Middle frontal gyrus (tissue), 1 donor: ENCODE results near the gene ATG9B.
A peak's percentile ranks its signal among the peaks of the same experiment; 100 is the strongest.
"Not testable (repeated sequence)": the region's sequence is repeated elsewhere in the genome, so short reads cannot be mapped to it uniquely, and the experiment has no call there.

Experiments
- DNase-seq: peaks from one replicate; pipeline ENCODE4 v3.0.0-alpha.2; 2015; ENCODE audit warnings: low spot score; ENCODE audit errors: extremely low spot score

Gene ATG9B

DNA sequence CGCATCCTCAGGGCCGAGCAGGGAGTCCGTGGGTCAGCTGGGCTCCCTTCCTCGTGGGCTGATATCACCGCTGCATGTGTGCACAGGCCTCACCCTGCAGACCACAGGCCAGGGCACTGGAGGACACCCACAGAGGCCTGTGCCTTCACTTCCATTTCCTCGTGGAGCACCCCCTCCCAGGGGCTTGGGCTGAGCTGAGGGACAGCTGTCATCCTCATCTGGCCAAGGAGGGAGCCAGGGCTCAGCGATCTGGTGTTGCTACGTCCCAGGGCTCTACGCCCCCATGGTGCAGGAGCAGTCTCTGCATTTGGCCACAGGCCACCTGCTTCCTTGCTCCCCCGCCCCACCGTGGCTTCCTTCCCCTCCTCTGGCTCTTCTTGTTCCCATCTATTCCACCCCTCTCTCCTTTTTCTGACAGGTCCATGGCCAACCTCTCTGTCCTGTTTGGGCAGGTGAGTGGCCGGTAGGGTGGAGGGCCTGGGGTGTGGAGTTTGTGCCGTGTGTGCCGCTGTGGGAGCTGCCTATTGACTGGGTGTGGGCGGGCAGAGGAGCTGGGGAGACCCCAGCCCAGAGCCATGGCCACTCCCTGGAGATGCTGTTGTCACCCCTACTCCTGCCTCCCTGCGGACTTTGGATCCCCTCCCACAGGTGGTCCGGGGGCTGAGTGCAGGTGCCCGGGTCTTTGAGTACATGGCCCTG is 15.7 kb upstream of the ATG9B start:
- DNase-seq: no peak

DNA sequence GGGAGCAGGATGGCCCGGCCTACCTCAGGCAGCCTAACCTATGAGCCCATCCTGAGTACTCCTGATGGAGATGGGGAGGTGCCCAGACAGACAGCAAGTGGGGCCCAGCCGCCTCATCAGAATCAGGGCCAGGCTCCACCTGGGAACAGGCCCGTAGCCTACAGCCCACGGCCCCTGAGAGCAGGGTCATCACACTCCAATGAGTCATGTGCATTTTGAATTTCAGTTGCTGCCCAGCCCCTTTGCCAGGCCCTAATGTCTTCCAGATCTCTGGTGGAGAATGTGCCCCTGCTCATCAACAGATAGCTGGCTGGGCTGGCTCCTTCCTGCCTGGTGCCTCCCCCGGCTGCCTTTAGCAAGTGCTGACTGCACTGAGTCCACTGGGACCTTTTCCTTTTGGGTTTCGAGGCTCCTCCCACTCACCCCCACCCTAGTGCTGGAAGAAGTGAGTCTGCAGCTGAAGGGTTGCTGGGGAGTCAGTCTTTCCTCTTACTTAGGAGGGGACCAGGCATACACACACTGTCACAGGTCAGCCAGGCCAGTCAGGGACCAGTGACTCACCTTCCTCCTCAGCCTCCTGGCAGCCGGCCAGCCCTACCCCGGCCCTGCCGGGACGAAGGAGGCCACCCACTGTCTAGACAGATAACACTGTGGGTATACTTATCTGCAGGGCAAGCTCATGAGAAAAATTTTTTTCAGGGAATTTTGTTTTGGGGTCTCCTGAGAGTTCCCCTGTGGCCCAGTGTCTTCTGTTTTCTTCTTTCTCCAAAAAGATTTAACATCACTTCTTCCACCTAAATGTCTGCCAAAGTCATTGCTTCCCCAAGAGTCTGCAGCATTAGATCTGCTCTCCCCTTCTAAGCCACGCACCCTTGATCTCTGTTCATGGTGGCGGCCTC is 14.9 kb upstream of the ATG9B start:
- no peak for DNase-seq

GRCh38 chr7:151035902-151036301 is 11.6 kb upstream of the ATG9B start:
- no peak for DNase-seq

GRCh38 chr7:151035026-151035717 is 10.9 kb upstream of the ATG9B start:
- DNase-seq: no peak

DNA sequence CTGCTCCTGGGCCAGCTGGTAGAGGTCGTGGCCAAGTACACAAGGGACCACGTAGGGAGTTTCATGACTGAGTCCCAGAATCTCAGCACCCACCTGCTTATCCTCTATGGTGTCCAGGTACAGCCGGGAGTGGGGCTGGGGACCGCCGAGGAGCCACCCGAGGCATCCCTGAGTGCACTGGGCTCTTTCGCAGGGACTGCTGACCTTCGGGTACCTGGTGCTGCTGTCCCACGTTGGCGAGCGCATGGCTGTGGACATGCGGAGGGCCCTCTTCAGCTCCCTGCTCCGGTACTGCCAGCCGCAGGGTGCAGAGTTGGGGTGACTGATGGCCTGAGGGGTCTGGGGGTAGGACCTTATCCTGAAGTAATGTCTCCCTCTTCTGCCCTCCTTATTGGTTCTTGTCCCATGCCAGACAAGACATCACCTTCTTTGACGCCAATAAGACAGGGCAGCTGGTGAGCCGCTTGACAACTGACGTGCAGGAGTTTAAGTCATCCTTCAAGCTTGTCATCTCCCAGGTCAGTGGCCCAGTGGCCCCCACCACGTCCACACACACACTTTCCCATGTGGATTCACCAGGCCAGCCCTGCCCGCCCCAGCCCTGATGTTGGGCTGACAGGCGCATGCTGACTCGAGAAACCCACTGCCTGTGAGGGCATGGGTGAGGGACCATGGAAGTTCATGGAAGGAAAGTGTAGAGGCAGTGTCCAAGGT is 10.2 kb upstream of the ATG9B start:
- no peak for DNase-seq

DNA sequence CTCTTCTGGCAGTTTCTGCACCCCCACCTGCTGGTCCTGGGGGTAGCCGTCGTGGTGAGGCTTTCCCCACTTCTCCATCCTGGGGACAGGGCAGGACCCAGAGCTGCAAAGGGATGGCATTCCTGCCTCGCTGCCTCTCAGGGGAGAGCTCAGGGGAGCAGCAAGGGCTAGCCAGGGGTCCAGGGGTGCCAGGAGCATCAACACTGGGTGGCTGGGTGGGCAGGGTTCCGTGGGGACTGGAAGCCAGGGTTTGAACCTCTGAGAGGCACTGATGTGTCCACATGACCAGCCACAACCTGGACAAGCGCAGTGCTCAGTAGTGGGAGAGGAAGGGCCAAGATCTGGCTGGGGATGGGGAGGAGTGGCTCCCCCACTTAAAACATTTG is 9.6 kb upstream of the ATG9B start:
- no peak for DNase-seq

DNA sequence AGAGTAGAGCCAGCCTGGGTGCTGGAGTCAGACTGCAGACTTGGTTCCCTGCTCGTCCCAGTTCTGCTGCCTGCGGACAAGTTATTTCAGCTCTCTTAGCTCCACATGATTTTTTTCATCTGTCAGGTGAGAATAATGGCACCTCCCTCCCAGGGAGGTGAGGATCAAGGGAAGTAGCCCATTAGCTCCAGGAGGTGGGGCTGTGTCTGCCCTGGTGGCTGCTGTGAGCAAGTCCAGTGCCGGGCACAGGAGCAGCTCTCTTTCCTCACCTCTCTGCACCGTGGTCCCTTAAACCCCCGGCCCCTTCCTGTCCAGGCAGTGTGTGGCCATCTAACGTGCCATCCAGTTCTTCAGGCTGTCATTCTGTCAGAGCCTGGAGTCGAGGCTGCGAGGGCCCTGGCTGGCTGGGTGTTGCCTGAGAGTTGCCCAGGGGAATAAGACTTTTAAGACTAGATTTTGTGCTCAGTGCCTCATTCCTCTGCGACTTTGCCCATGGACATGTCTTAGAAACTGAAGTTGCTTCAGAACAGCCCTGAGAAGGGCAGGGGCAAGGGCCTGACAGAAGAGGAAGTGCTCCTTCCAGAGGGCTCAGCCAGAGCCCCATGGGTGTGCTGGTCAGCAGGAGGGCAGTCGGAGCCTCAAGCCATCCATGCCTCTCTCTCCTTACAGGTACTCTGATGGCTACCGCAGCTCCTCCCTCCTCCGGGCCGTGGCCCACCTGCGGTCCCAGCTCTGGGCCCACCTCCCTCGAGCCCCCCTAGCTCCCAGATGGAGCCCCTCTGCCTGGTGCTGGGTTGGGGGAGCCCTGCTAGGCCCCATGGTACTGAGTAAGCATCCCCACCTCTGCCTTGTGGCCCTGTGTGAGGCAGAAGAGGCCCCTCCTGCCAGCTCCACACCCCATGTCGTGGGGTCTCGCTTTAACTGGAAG is 8.9 kb upstream of the ATG9B start:
- no peak for DNase-seq

GRCh38 chr7:151031011-151031410 is 6.7 kb upstream of the ATG9B start:
- DNase-seq: no peak

GRCh38 chr7:151028948-151029501 is 4.7 kb upstream of the ATG9B start:
- DNase-seq: no peak

DNA sequence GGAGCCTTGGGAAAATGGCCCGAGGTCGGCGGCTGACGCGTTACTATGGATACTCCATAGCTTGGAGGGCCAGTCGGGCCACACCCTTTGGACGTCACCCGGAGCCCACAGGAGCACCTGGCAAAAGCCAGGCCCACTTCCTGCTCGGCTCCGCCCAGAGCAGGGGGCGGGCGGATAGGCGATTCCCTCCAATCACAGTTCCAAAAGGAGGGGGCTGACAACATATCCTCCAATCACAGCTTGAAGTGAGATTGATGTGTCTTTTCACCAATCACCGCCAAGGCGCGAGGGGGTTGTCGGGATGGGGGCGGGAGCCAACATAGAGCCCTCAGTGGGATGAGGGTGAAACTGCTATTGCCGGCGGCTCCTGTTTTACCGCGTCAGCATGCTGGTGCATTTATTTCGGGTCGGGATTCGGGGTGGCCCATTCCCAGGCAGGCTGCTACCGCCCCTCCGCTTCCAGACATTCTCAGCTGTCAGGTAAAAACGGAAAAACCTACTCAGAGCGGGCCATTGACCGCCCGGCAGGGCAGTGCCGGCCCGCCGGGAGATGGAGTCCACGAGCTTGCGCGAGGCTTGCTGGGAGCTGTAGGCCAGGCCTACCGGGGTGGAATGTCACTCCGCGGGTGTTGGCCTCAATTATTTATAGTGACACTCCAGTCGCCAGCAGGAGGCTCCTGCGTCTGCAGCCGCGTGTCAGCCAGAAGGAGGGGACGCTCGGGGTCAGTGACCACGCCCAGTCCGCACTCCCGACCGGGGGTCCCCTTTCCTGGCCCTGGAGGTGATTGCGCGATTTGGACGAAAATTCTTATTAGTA is 4.0 kb upstream of the ATG9B start, which contains the start of gene ABCB8:
TSS of gene ABCB8 (plus strand) at position 320 of the 817 bp plus-strand sequence. CDS start at position 386, 66 bp downstream.
- peak; percentile 93 for DNase-seq

DNA sequence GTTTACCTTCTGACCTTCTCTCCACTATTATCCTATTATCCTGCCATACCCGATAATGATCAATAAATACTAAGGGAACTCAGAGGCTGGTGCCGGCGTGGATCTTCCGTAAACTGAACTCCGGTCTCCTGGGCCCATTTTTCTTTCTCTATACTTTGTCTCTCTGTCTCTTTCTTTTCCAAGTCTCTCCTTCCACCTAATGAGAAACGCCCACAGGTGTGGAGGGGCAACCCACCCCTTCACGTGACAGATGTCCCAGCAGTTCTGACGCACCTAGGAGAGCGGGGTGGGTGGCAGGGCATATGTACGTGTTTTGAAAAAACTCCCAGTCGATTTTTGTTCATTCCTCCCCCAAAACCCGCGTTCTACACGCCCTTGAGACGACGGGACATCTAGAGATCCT is 3.4 kb upstream of the ATG9B start:
- DNase-seq: not testable (repeated sequence)

DNA sequence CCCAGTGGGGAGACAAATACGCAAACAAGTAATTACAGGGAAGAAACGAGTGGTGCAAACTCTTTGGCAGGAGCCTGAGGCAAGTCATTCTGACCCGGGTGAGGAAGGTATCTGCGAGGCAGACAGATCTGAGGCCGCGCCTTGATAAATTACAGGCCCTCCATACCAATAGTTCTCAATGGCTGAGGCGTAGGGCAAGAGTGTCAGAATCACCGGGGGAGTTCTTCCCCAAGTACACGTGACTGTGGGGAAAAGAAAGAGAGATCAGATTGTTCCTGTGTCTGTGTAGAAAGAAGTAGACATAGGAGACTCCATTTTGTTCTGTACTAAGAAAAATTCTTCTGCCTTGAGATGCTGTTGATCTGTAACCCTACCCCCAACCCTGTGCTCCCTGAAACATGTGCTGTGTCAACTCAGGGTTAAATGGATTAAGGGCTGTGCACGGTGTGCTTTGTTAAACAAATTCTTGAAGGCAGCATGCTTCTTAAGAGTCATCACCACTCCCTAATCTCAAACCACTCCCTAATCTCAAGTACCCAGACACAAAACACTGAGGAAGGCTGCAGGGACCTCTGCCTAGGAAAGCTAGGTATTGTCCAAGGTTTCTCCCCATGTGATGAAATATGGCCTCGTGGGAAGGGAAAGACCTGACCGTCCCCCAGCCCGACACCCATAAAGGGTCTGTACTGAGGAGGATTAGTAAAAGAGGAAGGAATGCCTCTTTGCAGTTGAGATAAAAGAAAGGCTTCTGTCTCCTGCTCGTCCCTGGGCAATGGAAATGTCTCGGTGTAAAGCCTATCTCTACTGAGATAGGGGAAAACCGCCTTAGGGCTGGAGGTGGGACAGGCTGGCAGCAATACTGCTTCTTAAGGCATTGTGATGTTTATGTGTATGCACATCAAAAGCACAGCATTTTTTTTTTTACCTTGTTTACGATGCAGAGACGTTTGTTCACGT is 2.8 kb upstream of the ATG9B start:
- not testable (repeated sequence) for DNase-seq

- DNase-seq: no peak
Observed at GRCh38 chr7:151025924-151026671, 1.8 kb upstream of the ATG9B start.

- no peak for DNase-seq
Observed at GRCh38 chr7:151023232-151023631, 1.1 kb downstream of the ATG9B start.

GRCh38 chr7:151020231-151020630 is 4.1 kb downstream of the ATG9B start:
- no peak for DNase-seq

DNA sequence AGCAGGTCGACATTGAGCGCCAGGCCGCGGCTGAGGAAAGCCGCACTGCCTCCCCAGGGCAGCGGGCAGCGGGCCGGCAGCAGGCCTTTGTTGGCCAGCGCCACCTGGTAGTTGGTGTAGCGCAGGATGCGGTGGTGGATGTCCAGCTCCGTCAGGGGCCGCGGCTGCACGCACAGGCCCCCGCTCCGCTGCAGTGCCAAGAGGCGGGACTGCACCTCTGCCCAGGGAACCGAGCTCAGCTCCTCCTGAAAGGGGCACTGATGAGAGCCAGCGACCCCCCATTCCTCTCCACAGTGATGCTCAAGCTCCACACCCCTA is 5.2 kb downstream of the ATG9B start:
- no peak for DNase-seq

GRCh38 chr7:151018421-151019129 is 5.7 kb downstream of the ATG9B start:
- no peak for DNase-seq
